GM18868 (cell line): Measurements from ENCODE around the gene KIAA1958.
"Not testable (repeated sequence)": the region's sequence is repeated elsewhere in the genome, so short reads cannot be mapped to it uniquely, and the experiment has no call there.

Experiments
- ATAC-seq: cut with Tn5 transposase; IDR thresholded peaks from one replicate; pipeline ENCODE4 v1.9.1; 2021; ENCODE audit warnings: mild to moderate bottlenecking, moderate library complexity; ENCODE audit not compliant: unreplicated experiment

KIAA1958 gene

DNA sequence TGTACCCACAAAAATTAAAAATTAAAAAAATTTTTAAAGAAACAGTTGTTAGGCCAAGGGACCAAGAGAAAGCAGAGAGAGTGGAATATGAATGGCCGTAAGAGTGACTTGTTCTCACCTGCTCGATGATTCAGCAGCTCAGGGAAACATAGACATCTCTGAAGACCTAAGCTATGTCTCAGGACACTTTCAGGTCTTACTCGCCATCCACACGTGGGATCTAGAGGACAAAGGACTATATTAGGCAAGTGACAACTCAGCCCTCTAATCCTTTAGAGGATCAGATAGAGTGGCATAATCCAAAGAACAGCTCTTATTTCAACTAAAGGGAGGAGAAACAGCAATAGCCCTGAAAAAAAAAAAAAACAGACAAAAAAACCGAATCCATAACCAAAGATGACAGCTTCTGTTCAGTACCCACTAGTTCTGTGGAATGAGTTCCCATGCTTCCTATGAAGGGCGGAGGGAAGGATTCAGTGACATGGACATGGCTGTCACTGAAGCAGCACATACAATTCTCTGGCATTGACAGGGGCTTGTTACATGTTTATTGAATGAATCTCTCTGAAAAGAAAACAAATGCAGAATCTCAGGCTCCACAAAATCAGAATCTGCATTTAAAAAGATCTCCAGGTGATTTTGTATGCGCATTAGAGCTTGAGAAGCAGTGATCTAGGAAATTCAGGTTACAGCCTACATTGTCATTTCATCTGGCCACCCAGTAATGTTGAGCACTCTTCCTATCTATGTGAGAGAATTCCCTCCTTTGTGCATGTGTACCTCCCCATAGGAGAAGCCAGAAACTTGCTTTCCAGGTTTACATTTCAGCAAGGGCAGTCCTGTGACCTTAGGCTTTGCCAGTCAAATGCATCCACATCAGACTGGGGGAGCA lies 96.0 kb downstream of the KIAA1958 start:
- ATAC-seq: no peak

DNA sequence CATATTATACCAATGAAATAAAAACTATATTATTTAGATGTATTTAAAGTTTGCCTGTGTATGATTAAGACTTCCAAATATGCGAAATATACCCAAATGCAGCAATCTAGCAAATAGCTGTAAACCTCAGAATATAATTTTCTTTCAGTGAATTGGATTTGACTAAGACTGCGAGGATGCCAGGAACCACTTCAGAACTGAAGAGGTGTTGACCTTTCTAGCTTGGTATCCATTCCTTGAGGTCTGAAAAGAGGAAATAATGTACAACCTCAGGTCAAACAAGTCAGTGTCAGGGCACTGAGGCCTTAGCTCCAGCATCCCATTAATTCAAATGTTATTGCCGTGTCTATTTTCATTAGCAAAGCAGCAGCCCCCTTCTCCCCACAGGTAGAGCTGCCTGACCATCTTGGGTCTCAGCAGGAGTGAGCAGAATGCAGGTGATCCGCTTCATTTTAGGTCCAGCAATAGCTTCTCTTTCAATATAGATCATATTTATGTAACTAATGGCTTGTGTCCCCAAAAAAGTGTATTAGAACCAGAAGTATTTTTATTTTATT lies 100.0 kb downstream of the KIAA1958 start:
- ATAC-seq: no peak

DNA sequence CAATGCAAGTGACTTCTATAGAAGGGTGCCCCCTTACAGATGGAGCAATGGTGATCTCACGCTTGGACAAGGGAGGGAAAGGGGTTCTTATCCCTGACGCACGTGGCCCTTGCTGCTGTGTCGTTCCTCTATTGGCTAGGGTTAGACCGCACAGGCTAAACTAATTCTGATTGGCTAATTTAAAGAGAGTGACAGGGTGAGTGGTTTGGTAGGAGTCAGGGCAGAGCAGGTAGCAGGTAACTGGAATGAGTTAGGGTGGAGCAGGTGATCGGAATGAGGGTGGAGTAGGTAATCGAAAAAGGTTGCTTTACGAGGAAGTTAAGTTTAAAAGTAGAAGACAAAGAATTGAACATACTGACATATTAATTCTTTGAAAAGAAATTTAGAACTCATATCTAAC lies 105.2 kb downstream of the KIAA1958 start:
- ATAC-seq: not testable (repeated sequence)

DNA sequence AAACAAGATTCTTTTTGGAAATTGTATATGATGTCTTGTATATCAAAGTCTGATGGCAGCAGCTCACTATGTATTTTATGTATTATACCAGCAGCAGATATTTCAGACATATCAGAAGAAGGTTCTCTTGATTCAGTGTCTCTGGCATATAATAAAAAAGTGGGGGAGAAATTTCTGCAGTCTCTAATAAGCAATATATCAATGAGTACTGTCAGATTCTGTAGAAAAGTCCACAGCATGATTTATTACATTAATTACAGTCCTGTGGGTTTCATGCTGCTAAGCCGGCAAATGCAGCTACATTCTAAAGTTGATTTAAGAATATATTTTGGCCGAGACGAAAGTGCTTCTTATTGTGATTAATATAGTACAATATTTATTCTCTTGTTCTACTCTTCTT lies 113.1 kb downstream of the KIAA1958 start:
- no peak for ATAC-seq

DNA sequence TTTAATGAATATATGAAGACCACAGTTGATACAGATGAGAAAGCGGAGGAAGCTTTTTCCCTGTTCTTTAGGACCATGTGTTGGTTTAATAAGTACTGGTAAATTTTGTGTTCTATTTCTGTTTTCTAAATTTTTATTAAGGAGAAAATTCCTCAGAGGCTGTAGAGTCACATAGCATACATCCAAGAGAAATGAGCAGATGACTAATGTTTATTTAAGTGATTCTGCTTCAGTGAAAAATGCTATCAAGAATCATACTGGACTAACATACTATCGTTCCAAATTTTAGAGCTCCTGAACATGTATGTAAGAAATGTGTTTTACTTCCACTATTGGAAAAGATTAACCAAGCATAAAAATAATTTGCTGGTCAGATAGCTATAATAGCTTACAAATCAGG lies 115.0 kb downstream of the KIAA1958 start:
- ATAC-seq: no peak

DNA sequence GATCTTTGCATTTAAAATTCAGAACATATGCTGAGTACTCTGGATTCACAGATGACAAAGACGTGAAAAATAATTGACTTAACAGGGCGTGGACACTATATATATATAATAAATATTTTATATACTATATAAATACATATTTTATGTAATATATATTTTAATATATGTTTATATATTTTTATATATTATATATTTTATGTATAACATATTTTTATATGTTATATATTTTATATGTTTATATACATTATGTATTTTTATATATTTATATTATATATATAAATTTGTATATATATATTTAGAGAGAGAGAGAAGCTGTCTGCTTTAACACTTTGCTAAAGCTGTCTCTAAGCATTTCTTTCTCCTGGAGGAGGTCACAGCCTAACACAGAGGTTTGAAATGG lies 118.2 kb downstream of the KIAA1958 start:
- no peak for ATAC-seq

DNA sequence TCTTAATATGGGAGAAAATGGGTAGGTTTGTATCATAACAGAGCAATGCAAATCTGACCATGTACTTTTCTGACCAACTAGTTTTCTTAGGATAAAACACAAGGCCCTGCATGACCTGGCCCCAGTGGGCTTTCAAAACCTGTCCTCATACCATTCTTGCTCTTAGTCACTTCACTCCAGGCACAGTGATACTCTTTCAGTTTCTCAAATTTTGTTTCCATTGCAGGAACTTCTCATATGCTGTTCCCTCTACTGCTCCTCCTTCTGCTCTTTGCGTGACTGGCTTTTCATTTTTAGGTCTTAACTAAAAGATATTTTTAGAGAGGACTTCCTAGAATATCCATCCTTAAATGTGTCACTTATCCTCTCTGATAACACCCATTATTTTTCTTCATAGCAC lies 118.9 kb downstream of the KIAA1958 start:
- ATAC-seq: peak; percentile 91

DNA sequence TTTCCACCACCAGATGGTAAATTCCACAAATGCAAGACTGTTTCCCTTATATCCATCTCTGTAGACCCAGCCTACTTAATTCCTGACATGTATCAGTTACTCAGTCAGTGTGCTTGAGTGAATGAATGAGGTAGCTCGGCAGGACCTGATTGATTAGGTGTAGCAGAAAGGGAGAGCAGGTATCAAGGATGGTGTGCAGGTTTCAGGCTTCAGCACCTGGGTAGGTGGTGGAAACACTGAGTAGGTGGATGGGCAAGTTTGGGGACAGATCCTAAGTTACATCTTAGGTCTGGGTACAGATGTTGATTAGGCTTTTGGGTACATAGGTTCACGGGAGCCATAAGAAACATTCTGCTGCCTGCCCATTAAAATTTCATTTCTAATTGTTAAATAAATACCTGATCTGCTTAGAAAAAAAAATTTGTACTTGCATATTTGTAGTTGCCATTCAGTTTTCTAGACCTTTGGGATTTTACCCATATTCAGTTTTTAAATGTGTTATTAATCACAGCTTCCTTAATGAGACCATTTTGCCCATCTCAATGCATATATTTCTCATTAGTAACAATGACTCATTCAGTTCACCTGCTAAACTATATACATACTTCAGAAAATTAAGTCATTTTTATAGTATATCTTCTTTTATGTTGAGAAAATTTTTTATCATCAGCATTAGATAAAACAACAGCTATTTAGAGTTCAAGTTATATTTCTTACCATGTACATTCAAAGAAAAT lies 119.5 kb downstream of the KIAA1958 start:
- no peak for ATAC-seq

DNA sequence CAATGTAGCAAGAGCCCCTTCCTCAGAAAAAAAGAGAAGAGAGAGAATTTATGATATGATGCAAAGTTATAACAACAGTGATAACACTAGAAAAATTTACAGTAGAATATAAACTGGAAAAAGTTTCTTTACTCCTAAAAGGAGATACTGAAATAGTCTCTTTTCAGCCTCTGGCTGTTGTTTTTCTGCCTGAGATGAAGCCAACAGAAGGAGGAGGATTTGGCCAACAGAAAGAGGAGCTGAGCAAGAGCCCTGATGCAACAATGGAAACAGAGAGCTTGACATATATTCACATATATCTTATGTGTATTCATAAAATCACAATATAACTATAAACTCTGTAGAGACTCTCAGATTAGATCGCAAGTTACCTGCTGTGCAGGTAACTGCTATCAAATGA lies 122.2 kb downstream of the KIAA1958 start:
- ATAC-seq: no peak

DNA sequence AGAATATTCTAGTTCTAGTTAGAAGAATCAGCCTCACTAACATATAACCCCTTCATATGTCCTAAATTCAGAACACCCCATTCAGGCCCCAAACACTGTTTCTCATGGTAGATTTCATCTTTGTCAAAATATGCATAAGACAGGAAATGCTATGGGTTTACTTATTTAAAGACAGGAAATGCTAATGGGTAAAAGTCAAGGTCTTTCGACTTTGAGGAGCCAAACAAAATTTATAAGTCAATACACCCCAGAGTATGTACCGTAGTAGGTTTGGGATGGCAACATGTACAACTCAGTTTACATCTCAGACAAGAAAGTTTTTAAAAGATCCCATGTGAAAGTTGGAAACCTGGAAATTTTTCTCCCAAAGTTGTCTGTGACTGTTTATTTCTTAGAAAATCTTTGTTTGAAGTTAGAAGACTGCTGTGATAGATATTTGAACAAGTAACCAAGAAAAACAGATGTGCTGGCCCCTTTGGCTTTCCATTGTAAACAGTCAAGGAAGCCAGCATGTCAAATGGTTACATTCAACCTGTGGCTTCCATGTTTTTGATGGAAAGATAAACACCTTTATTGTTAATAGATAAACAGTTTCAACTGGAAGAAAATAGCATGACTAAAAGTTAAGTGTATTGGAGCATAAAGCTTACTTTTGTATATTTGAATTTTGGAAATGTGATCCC lies 129.1 kb downstream of the KIAA1958 start:
- ATAC-seq: no peak

DNA sequence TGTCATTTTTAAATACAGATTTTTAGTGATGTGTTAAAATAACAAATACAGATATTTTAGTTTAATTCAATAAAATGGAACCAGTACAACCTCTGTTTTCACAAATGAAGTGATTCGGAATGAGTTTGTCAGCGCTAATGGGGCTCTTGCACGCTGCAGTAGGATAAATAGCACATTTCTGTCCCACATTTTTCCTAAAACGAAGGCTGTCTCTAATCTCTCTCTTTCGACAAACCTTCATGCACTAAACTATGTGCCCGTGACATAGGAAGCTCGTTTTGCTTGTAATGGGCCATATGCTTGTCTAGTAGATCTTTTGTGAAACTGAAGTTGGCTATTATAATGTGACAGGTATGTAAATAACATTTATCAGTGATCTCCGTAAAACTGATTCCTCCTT lies 130.7 kb downstream of the KIAA1958 start:
- no peak for ATAC-seq

DNA sequence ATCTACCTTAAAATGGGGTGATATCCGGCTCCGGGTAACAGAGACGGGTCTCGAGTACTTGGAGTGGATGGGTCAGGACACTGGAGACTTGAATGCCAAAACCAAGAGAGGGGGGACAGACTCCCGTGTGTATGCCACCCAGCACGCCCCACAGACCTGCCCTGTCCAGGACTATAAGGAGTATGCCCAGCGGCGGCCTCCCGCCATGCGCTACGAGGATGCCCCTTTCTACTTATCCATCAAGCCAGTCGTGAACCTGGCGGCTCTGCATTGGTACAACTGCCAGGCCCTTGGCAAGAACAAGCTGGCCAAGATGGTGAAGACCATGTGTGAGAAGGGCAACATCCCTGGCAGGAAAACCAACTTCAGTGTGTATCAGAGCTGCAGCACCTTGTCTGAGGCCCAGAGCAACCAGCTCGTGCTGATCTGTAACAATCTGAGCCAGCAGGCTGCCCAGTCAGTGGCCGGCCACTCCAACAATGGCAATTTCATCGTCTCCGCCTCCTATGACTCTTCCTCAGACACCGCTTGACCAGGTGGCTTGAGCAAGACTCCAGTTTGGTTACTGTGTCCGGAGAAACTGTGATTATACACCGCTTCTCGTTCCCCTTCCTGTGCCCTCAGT lies 131.9 kb downstream of the KIAA1958 start:
- no peak for ATAC-seq

DNA sequence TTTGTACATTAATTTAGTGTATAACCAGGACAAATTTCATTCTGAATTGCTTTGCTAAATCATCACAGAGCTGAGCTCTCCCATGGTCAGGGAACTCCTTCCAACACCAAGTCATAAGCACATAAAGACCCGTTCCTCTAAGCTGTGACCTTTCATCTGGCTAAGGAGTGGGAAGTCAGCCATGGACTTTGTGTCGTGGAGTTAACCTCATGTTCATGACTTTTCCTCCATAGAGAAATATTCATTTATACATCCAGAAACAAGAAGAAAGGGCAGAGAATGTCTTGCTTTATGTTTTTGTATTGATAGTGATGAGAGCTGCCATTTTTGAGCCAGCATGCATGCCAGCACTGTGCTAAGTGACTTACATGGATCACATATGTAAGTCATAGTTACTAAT lies 133.8 kb downstream of the KIAA1958 start:
- no peak for ATAC-seq

DNA sequence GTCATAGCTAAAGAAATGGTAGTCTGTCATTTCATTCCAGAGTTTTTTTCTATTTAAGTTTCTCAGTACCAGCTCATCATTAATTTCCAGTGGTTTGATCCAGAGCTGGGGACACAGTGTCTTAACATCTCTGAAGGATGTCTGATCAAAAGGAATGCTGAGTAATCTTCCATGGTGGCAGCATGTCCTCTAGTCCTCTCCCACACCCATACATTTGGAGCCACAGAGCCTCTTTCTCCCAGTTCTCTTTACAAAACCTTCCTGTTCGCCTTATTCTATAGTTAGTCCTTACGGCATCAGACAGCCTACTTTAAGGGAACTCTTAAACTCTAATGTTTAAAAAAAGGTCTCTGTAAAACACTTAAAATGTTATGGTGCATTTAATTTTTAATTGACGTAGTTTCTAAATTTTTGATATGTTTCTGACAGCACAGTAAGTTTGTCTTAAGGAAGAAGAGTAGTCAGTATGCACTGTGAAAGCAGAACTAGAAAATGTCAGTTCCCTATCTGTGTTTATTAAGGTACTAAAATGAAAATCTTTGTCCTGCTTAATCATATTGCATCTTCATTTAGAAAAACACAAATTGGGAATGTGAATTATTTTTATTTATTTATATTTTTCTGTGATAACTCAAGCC lies 134.5 kb downstream of the KIAA1958 start:
- no peak for ATAC-seq

DNA sequence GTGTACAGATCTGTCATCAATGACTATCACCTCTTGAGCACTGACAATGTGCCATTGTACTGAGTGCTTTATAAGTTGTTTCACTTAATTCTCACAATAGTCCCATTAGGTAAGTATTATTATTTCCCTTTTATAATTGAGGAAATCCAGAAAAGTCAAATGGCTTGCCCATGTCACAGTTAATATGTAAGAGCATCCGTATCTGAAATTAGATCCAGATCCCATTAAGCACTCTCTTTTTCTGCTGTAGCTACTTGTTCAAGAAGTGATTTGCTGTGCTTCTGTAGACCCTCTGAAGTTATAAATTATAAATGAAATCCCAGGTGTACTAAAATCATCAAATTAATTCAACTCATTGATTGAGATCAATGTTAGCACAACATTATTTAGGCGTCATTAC lies 136.6 kb downstream of the KIAA1958 start:
- no peak for ATAC-seq

DNA sequence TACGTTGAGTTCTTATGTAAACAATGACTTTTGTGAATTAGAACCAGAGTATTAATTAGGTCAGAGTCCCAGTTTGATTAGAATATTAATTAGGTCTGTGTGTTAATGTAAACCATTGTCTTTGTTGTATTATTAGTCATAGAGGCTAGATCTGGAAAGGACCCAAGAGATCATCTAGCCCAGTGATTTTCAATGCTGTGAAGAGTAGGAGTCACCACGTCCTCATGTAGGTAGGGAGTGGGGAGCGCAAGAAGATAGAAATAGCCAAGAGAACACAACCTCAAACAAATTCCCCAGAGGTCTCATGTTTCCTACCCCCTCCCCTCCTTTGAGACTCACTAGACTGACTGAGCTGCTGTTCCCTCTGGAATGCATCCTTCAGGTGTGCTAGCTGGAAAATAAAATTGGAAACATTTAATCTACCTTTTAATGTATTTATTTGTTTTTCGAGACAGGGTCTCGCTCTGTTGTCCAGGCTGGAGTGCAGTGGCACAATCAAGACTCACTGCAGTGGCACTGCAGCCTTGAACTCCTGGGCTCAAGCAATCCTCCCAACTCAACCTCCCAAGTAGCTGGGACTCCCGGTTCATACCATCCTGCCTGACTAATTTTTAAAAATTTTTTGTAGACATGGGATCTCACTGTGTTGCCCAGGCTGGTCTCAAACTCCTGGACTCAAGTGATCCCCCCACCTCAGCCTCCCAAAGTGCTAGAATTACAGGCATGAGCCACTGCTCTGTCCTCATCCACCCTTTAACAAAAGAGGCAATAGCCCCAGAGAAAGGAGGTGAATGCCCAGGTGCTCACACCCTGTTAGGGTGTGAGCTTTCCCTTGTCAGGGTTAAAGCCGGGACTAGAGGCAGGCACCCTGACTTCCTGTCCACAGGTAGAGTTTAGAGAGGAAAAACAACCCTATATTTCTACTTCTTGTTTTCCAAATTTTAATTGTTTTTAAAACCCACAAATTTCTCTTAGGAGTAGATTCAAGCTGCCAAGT lies 138.4 kb downstream of the KIAA1958 start:
- ATAC-seq: no peak

DNA sequence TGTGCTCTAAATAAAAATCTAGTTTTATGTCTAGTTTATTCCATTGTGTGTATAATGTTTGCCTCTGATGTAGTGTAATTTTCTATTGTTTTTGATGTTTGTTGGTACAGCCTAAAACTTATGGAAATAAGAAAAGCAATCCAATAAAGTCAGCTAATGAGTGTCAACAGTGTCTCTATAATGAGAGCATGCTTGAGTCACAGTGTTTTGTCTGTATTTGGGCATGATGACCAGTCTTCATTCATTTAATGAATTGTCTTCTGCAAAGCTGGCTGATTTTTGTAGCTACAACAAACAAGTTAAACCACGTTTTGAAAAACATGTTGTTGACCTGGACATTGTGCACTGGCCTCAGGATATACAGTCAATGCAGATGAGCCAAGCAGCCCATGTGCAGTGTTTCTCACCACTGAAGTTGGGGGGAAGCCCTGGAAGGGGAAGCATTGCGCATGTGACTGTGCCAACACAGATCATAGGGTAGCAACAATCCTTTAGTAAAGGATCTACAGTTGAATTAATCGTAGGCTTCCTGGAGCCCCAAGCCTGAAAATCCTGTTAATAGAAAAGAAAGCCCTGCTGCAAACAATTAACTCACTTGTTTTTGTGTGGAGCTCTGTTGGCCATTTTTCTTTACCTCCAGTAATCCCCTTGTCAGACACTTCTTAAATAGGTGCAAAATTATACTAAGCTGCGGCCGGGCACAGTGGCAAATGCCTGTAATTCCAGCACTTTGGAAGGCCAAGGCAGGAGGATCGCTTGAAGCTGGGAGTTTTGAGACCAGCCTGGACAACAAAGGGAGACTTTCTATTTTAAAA lies 143.3 kb downstream of the KIAA1958 start:
- ATAC-seq: no peak

DNA sequence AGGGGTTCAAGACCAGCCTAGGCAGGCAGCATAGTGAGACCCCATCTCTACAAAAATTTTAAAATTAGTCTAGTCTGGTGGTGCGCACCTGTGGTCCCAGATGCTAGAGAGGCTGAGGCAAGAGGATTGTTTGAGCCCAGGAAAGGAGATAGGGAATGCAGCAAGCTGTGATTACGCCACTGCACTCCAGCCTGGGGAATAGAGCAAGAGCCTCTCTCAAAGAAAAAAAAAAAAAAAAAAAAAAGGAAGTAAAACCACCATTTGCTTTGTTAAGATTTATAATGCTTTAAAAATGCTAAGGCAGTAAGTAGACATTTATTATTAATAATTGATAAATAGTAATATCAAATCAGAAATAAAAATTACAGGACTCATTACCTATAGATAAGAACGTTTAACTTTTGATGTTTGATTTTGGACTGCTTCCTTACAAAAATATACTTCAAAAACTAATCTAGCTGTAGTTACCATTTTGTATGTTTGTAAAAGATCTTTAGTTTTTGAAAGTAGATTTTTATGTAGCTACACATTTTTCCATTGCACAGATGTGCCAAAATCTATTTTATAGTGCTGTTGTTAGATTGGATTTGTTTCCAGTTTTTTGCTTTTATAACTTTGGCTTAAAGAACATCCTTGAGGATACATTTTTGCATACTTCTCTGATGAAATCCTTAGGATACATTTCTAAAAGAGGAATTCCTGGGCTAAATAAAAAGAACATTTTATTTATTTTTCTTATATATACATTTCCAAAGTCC lies 144.9 kb downstream of the KIAA1958 start:
- ATAC-seq: no peak
